ENCODE measurements around the gene DUSP22.
"Not testable (repeated sequence)": the region's sequence is repeated elsewhere in the genome, so short reads cannot be mapped to it uniquely, and the experiment has no call there.

Gene DUSP22

GRCh38 chr6:280775-281468 is 11.4 kb upstream of the DUSP22 start:
- no peak for DNase-seq (ENCODE audit: low read depth)

- no peak for DNase-seq (ENCODE audit: low read depth)
Measured at GRCh38 chr6:281469-282103, 10.7 kb upstream of the DUSP22 start.

GRCh38 chr6:282177-282866 is 10.0 kb upstream of the DUSP22 start:
- DNase-seq (ENCODE audit: low read depth): no peak

- DNase-seq (ENCODE audit: low read depth): no peak
Measured at GRCh38 chr6:282867-283416, 9.3 kb upstream of the DUSP22 start.

DNA sequence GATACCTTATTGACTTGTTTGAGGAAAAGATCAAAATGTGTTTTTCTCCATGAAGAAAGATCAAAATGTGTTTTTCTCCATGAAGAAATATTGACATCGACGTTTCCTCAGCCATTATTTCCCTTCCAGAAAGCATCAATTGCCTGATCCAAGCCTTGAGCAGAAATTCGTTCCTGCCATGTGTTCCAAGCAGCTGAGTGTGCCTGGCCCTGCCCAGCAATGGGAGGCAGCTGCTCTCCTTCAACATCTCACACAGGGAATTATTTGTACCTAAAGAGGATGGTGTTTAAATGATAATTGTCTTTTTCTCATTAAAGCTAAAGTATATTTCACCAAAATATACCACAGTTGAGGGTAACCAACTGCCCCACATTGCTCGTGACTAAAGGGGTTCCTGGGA is 7.8 kb upstream of the DUSP22 start:
- DNase-seq (ENCODE audit: low read depth): no peak

DNA sequence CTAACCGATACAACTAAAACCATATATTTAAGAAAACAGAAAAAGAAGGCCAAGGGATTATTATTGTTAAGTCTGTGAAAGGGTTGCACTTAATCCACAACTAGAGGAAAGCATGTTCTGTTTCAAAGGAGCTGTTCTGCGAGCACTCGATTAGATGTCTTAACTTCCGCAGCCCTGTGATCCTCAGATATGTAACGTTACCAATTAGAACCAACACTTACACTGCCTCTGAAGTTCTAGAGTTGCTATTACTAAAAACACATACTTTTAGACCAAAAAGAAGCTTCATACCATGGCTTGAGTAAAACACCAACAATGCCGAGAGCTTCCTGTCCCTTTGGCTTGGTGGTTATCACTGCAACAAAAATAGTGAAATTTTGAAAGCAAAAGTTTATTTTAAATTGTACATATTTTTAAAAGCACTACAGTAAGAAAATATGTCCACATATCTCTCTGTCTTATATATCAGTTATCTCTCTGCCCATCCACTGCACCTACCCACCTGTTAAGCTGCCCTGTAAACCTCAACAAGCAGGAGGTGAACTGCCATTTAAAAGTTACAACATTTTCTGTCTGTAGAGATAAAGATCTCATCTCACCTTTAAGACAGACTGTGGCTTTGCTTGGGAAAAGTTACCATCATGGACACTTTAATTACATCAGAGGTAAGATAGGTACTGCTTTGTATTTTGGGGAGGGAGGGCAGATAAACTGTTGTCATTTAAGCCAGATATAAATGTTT is 7.1 kb upstream of the DUSP22 start:
- no peak for DNase-seq (ENCODE audit: low read depth)

- not testable (repeated sequence) for DNase-seq (ENCODE audit: low read depth)
Measured at GRCh38 chr6:285902-286301, 6.4 kb upstream of the DUSP22 start.

- DNase-seq (ENCODE audit: low read depth): no peak
Measured at GRCh38 chr6:286681-287488, 5.4 kb upstream of the DUSP22 start.

- no peak for DNase-seq (ENCODE audit: low read depth)
Measured at GRCh38 chr6:287489-287860, 4.8 kb upstream of the DUSP22 start.

- DNase-seq (ENCODE audit: low read depth): no peak
Measured at GRCh38 chr6:288866-289265, 3.4 kb upstream of the DUSP22 start.

DNA sequence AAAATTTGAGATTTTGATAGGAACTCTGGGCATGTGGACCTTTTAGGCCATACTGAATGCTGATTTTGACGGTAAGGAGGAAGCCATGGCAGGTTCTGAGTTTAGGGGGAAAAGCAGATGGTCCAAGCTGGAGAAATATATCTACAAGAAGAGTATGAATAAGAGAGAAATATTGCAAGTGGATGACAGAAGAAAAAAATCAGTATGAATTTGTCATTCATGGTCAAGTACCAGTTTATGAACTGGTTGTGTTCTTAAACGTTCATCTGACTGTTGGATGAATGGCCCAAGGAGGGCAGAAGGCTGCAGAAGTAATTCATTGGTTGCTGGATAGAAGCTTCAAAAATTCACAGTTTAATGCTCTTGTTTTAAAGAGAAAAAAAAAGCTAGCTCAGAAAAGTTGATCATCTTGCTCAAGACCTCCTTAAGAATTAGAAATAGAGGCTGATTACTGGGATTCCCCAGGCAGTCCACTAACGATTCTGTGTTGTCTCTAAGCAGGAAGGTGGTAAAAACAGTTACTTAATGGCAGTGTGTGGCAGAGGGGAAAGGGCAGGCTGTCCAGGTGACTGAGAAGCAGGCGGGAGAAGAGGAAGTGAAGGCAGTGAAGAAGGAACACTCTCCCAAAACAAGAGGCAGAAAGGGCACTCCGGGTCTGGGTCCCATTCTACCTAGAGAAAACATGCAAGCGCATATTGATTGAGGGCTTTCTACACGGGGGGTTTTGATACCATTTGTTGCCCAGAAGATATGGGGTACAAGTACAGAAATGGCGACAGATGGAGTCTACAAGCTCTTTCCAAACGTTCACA is 2.0 kb upstream of the DUSP22 start:
- DNase-seq (ENCODE audit: low read depth): no peak

DNA sequence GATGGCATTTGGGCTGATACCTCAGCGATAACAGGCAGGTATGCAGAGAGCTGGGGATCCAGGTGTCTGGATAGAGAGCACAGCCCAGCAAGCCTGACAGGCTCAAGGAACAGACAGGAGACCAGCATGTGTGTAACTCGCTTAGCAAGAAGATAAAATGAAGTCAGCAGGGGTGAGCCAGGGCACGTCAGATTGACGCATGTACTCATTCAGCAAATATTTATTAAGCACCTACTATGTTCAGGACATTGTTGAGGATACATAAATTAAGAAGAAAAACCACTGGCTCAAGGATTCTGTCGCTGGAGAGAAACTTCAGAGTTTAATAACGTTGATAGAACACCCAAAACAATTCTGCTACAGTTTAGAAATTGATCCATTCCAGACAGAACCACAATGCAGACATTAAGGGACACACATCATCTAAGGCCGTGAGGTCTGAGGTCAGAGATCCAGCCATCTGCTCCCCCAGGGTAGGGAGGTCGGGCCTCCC is 1.0 kb upstream of the DUSP22 start:
- peak; percentile 32 for DNase-seq (ENCODE audit: low read depth)

- DNase-seq (ENCODE audit: low read depth): peak; percentile 55
Measured at GRCh38 chr6:292506-293192, 362 bp downstream of the DUSP22 start.

DNA sequence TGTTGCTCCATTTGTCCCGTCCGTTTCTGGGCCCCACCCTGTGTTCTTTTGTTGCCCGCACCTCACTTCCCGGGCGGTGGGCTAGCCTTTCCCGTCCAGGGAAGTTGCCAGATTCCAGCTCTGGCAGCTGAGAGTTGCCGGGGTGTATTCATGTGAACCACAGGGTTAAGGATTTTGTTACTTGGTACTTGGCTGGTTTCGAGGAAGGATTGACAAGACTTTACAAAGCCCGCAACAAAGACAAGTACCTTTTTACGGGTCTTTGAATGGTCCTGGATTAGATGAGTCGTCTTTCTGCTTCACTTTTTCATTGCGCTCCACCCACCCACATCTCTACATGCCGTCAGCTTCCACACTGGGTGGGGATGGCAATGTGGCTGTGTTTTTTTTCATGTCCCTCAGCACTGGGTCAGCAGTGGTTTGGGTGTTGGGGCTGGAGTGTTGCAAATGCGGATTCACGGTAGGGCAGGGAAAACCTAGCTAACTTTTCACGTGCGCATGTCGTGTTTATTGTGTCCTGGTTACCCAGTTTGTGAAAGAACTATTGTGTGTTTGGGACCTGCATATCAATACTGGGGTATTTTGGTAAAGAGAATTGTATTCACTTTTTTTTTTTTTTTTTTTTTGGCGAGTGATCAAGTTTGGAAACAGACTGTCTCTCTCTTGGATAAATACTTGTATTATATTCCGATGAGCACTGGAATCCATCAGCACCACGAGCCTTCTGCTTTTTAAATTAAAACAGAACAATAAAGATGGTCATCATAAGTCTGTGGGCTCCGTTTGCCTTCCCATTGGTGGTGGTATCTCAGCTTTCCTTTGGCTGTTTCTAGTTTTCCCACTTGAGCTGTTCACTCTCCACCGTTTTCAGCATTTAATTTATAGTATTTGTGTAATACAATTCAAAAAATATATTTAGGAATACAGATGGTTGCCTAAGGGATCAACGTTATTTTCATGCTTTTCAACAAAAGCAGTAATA is 1.2 kb downstream of the DUSP22 start:
- peak; percentile 19 for DNase-seq (ENCODE audit: low read depth)

GRCh38 chr6:294656-295565 is 2.6 kb downstream of the DUSP22 start:
- DNase-seq (ENCODE audit: low read depth): no peak

GRCh38 chr6:296151-297122 is 4.2 kb downstream of the DUSP22 start:
- DNase-seq (ENCODE audit: low read depth): peak; percentile 27

All from EH (cell line).